Natural killer cell (primary cell): ENCODE data around the gene SCN2A. TPM values are rescaled to one million over a fixed set of nuclear protein-coding genes. Genes with fewer than 3 reads are reported as not detected.
A peak's percentile ranks its signal among the peaks of the same experiment; 100 is the strongest.

Experiments
- ATAC-seq, 3 donors: fragments of 150-1000 bp in 2 of 3; fragments of 200-7000 bp in 1 of 3; cut with Tn5 transposase; 1 replicate in 1 of 3; 2 replicates in 2 of 3; pipeline ENCODE4 v1.10.0; 2021; ENCODE audit warnings: mild to moderate bottlenecking in 2 of 3, moderate library complexity in 2 of 3
- DNase-seq, 2 donors: peaks; one replicate each; pipeline versions ENCODE4 v3.0.0 to v3.0.0-alpha.2; 2013 to 2021; ENCODE audit warnings: mixed read lengths in 1 of 2
- H3K27ac ChIP-seq: one replicate; pipeline ENCODE4 v1.5.1; 2013; ENCODE audit warnings: mild to moderate bottlenecking, low read length
- H3K27me3 ChIP-seq: one replicate; pipeline ENCODE4 v1.6.1; 2013; ENCODE audit warnings: low read length; ENCODE audit not compliant: control insufficient read depth, insufficient read depth
- H3K36me3 ChIP-seq: one replicate; pipeline ENCODE4 v1.6.1; 2013; ENCODE audit warnings: low read length; ENCODE audit not compliant: control insufficient read depth, insufficient read depth
- H3K4me1 ChIP-seq: one replicate; pipeline ENCODE4 v1.6.1; 2013; ENCODE audit warnings: low read length; ENCODE audit not compliant: control insufficient read depth, insufficient read depth
- H3K4me3 ChIP-seq: one replicate; pipeline ENCODE4 v1.5.1; 2013; ENCODE audit warnings: low read length
- H3K9me3 ChIP-seq: one replicate; pipeline ENCODE4 v1.6.1; 2013; ENCODE audit warnings: low read length; ENCODE audit not compliant: control insufficient read depth, insufficient read depth
- H3K27ac Mint-ChIP-seq, 2 donors: one replicate each; pipeline ENCODE4 v1.8.0; 2022; ENCODE audit warnings: mild to moderate bottlenecking in 2 of 2, mixed read lengths in 2 of 2, moderate library complexity in 1 of 2
- H3K27me3 Mint-ChIP-seq, 2 donors: one replicate each; pipeline ENCODE4 v1.8.0; 2022; ENCODE audit warnings: low read depth in 2 of 2, mixed read lengths in 2 of 2
- H3K36me3 Mint-ChIP-seq: one replicate; pipeline ENCODE4 v1.8.0; 2022; ENCODE audit warnings: mixed read lengths
- H3K4me1 Mint-ChIP-seq, 2 donors: one replicate each; pipeline ENCODE4 v1.8.0; 2022; ENCODE audit warnings: mixed read lengths in 2 of 2
- H3K4me3 Mint-ChIP-seq: one replicate; pipeline ENCODE4 v1.8.0; 2022; ENCODE audit warnings: mild to moderate bottlenecking, moderate library complexity, mixed read lengths
- H3K9me3 Mint-ChIP-seq, 2 donors: one replicate each; pipeline ENCODE4 v1.8.0; 2022; ENCODE audit warnings: mixed read lengths in 2 of 2
- WGBS: methylation state at CpG from one replicate; pipeline ENCODE4 v1.1.7; 2013; ENCODE audit warnings: missing lambda C conversion rate; ENCODE audit not compliant: insufficient coverage; 5-methylcytosine and 5-hydroxymethylcytosine counted together
- intact Hi-C: fragments of 100-400 bp; cut with micrococcal nuclease; formaldehyde crosslinking; loops from one replicate; pipeline ENCODE4 v1.14.2; 2022
- total RNA-seq, 4 donors: library from RNA; stranded (reverse); fragments of 120-200 nt in 1 of 4; gene quantifications; one replicate each; pipeline versions ENCODE4 v1.2.3 to v1.2.4, GENCODE V29; 2013 to 2022
- TF ChIP-seq, protein P1 (sequence below): fragments of 200-600 bp; IDR thresholded peaks from one replicate; pipeline ENCODE4 v1.8.0; 2022; ENCODE audit warnings: antibody characterized with exemption

Gene SCN2A
- under 1 TPM in 1 of 3 donors, not detected in 2; 0.10 TPM for total RNA-seq
- 0.27 TPM for total RNA-seq (2013)

DNA sequence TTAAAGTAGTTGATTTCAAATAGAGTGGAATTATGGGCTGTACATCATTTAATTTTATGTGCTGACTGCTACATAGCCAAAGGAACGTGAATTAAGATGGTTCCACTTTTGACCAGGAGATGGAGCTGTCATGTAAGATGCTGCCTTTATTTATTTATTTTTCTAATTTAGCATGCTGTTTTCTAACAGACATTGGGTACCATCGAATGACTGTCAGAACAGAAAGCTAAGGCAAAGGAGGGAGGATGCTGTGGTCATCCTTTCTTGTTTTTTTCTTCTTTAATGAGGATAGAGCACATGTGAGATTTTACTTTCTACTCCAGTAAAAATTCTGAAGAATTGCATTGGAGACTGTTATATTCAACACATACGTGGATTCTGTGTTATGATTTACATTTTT, at the start of gene SCN2A:
Gene SCN2A (plus strand): TSS at position 185 of the 400 bp plus-strand sequence. CDS start 56,410 bp downstream, outside the sequence.
- H3K4me1 Mint-ChIP-seq: no peaks in the 10 kb centered on the region
- DNase-seq (peak in 1 of 2 donors; percentile 37), ATAC-seq (peak in 1 of 3 donors; percentile 28)
- H3K27me3 ChIP-seq: no peaks in the 10 kb centered on the region
- no peaks in the 10 kb centered on the region for H3K27me3 Mint-ChIP-seq
- no peaks in the 10 kb centered on the region for H3K4me1 ChIP-seq
- no peaks in the 10 kb centered on the region for H3K9me3 ChIP-seq
- H3K36me3 Mint-ChIP-seq: no peaks in the 10 kb centered on the region
- no peak within 1 kb of the TSS for H3K27ac ChIP-seq
- H3K9me3 Mint-ChIP-seq: peaks cover 0 to 2% of the 10 kb centered on the region in 2 donors
- intact Hi-C loops: no loop called here
- no peaks in the 10 kb centered on the region for H3K36me3 ChIP-seq
- H3K4me3 Mint-ChIP-seq: no peak within 1 kb of the TSS
- TF ChIP-seq, protein P1, sequence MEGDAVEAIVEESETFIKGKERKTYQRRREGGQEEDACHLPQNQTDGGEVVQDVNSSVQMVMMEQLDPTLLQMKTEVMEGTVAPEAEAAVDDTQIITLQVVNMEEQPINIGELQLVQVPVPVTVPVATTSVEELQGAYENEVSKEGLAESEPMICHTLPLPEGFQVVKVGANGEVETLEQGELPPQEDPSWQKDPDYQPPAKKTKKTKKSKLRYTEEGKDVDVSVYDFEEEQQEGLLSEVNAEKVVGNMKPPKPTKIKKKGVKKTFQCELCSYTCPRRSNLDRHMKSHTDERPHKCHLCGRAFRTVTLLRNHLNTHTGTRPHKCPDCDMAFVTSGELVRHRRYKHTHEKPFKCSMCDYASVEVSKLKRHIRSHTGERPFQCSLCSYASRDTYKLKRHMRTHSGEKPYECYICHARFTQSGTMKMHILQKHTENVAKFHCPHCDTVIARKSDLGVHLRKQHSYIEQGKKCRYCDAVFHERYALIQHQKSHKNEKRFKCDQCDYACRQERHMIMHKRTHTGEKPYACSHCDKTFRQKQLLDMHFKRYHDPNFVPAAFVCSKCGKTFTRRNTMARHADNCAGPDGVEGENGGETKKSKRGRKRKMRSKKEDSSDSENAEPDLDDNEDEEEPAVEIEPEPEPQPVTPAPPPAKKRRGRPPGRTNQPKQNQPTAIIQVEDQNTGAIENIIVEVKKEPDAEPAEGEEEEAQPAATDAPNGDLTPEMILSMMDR: peak; percentile 21
- no peak within 1 kb of the TSS for H3K4me3 ChIP-seq
- no peak within 1 kb of the TSS for H3K27ac Mint-ChIP-seq
- 7% methylated on average over 2 of the region's 3 CpGs for WGBS

DNA sequence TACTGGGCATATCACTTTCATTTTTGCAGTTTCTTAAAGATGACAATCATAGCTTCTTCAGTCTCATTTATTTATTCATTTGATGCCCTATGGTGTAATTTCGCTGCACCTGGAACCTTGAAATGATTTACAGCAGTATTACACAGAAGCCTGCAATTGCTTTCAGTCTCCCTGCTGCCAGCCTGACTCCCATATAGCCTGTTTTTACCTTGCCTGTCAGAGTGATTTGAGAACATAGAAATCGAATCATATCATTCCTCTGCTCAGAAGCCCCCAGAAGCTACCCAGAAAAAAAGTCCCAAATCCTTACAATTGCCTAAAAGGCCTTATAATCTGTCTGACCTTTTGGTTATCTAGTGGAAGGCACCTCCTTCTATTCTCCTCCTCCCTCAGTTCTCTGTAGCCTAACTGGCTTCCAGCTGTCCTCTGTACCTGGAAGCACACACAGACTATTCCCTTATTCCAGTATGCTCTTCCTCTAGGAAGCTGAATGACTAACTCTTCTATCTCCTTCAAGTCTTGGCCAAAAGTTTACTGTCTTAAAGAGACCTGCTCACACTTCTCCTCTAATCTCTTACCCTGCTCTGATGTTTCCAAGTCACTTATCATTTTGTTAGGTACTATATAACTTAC, 48.0 kb upstream of the SCN2A start:
- H3K36me3 ChIP-seq: no peaks in the 10 kb centered on the region
- no peaks in the 10 kb centered on the region for H3K9me3 ChIP-seq
- no peak overlapping the region for H3K4me3 ChIP-seq
- no peaks in the 10 kb centered on the region for H3K36me3 Mint-ChIP-seq
- 72% methylated on average over 2 of the region's 2 CpGs for WGBS
- ATAC-seq (no peak), DNase-seq (no peak)
- no peak overlapping the region for H3K27ac ChIP-seq
- intact Hi-C loops: no loop called here
- H3K27ac Mint-ChIP-seq: no peak overlapping the region
- H3K4me1 ChIP-seq: no peaks in the 10 kb centered on the region
- no peaks in the 10 kb centered on the region for H3K9me3 Mint-ChIP-seq
- TF ChIP-seq, protein P1: no peak
- H3K27me3 Mint-ChIP-seq: no peaks in the 10 kb centered on the region
- H3K27me3 ChIP-seq: no peaks in the 10 kb centered on the region
- H3K4me1 Mint-ChIP-seq: no peaks in the 10 kb centered on the region
- H3K4me3 Mint-ChIP-seq: no peak overlapping the region

DNA sequence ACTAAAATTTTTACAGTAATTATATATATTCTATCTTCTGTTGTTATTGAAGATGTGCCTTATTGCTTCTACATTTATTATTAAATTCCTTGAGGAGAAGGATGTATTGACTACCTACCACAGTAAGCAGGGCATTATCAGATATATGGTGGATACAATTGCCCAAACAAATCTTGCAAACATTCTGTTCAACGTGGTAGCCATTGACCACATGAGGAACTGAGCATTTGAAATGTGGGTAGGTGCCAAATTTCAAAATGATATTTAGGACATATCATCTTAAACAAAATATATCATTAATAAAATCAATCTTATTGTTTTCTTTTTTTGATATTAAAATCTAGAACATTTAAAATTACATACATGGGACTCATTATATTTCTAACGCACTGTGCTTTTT, 46.5 kb upstream of the SCN2A start:
- 80% methylated on average over 1 of the region's 2 CpGs for WGBS
- intact Hi-C loops: no loop called here

More for the DNA sequence above, 46.5 kb upstream of the SCN2A start:
- Mint-ChIP-seq H3K27me3 (no peaks in the 10 kb centered on the region), H3K36me3 (no peaks in the 10 kb centered on the region), H3K27ac (no peak overlapping the region), H3K9me3 (no peaks in the 10 kb centered on the region), H3K4me3 (no peak overlapping the region), H3K4me1 (no peaks in the 10 kb centered on the region)
- Histone ChIP-seq H3K4me3 (no peak overlapping the region), H3K9me3 (no peaks in the 10 kb centered on the region), H3K36me3 (no peaks in the 10 kb centered on the region), H3K4me1 (no peaks in the 10 kb centered on the region), H3K27ac (no peak overlapping the region), H3K27me3 (no peaks in the 10 kb centered on the region)
- ATAC-seq (no peak), DNase-seq (no peak)
- TF ChIP-seq, protein P1: no peak
